NCI-H510A treated with DMSO at 0.1 percent for 48 hours (cell line): ENCODE measurements around the gene TREX2.

Experiments used
- DNase-seq: peaks from one replicate; lab custom pipeline; 2025; lab: John Stamatoyannopoulos, UW

Gene TREX2

GRCh38 chrX:153475751-153476281, 30.0 kb upstream of the TREX2 start:
- DNase-seq, result no peak

DNA sequence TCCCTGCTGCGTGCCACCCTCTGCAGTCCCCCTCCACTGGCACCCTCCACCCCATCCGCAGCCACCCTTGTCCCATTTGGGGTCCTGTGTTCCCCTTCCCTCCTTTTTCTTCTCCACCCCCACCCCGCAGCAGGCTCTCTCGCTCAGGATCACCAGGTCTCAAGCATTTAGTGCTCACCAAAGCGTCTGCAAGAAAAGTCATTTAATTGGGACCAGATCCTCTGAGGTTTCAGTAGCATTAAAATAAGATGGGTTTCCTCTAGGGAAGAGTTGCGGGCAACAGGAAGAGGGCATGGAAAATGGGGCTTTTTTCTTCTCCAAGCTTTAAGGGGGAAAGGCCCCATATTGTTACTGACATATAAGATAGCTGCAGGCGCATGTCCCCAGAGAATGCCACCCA, 29.4 kb upstream of the TREX2 start:
- DNase-seq, result no peak

- no peak for DNase-seq
Measured at GRCh38 chrX:153474718-153475117, 28.9 kb upstream of the TREX2 start.

DNA sequence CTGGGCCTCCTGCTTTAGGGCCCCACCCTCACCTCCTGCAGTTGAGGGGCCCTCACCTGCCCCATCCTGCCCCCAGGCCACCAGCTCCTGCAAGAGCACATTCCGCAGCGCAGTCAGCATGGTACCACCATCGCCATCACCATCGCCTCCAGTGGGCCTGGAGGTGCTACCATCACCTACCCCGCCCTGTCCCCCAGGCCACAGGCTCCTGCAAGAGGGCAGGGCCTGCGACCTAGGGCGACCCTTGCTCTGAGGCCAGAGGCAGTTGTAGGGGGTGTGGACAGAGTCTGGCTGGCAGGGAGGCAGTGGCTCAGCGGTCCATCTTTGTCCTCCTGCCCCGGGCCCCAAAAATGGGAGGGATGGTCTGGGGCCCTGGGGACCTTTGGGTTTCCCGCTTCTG, 28.4 kb upstream of the TREX2 start:
- no peak for DNase-seq

GRCh38 chrX:153473126-153473525, 27.3 kb upstream of the TREX2 start:
- no peak for DNase-seq

DNA sequence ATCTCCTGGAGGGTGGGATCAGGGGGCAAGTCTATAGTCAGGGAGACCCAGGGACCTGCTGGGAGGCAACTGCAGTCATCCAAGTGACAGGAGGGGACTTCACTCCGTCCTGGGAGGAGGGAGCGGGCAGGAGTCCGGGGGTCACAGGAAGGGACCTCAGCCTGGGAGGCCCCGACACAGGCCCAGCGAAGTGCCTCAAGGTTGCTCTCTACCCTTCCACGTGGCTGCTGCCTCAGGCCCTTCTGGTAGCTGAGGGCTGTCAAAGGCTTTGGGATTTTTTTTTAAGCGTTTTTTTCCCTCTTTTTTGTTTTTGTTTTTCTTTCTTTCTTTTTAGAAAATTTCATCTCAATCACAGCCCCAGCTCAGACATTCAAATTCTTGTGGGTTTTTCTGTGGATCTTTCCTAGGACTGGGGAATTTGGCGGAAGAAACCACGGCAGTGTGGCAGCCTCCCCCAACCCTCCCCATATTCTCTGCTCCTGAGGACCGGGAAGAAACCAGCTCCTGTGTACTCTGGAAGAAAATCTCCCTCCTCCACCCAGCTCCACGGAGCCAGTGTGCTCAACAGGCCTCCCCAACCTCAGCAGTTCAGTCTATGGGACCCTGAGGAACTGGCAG, 25.9 kb upstream of the TREX2 start:
- no peak for DNase-seq

DNA sequence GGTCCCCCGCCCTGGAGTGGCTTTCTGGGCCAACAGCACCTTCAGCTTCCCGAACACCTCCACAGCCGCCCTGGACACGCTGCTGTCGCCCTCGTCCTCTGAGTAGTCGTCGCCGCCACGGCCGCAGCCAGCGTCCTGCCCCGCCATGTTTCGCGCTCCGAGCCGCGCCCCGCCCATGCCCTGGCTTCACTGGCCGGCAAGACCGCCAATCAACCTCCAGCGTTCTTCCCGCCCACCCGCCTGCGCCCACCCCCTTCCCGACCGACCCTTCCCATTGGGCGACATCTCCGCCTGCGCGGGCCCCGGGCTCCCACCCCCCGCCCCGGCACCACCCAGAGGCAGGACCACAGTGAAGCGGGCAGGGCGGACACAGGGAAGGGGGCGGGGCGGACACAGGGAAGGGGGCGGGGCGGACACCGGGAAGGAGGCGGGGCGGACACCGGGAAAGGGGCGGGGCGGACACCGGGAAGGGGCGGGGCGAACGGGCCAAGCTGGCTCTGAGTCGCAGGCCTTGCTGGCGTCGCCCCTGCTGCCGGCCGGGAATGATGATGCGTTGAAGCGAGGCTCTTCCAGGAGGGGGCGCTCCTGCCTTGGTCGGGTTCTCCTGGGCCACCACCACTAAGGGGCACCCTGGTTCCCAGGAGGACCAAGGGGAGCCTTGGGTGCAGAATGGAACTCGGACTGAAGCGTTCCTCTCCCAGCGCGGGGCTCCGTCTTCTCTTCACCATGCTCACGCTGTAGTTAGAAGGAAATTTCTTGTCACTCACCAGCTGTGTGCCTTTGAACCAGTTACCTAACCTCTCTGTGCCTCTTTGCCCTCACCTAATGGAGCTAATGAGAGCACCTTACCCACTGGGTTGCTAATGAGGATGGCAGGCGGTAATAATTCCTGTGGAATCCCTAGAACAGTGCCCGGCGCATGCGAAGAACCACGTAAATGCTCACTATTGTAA, 24.8 kb upstream of the TREX2 start, which contains the start of gene HAUS7:
Gene HAUS7 (minus strand): TSS at position 166 of the 953 bp plus-strand sequence. CDS start 19 bp downstream, at position 147.
- peak; percentile 73 for DNase-seq

DNA sequence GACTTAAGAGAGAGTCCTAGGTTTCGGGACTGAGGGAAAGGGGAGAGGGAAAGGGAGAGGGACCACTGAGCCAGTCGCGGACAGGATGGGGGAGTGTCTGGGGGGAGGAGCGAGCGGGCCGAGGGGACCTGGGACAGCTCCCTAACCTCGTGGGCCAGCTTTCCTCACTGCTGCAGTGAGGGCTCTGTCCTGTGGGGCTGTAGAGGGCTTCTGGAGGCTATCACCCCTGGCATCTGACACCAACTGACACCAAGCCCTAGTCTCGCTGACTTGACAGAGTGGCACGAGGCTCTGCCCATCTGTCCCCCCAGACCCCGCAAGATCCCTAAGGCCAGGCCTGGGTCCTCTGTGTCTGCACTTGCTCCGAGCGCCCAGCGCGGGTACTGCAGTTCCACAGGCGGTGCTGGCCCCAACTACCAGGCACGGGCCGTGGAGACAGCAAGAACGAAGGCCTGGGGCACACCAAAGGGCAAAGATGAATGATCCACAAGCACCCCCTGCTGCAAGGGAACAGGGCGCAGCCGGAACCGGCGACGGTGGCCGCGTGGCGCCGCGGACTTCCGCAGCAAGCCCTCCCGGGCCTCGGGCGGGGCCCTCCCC, 24.1 kb upstream of the TREX2 start:
- no peak for DNase-seq

DNA sequence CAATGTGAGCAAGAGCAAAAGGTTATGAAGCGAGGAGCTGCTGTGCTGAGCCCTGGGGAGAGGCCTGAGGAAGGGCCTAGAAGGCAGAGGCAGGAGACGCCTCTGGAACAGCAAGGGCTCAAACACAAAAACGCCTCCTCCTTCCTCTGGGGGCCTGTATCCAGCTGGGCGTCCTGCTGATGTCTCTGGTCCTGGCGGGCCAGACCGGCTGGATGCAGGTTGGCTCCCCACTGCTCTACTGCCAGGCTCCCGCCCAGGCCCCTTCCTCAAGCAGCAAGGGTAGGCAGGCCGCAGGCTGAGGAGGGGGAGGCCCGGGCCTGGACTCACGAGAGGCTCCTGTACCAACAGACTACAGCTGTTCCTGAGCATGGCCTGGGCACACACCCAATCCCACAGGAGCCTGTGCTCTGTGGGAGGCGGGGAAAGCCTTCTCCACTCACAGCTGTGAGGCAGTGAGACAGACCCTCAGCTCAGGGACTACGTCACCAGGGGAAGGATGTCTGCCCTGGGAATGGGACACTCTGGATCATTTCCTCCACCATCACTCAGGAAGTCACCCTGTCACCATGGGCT, 22.2 kb upstream of the TREX2 start:
- DNase-seq, result no peak

GRCh38 chrX:153465691-153466380, 20.0 kb upstream of the TREX2 start:
- DNase-seq, result no peak

DNA sequence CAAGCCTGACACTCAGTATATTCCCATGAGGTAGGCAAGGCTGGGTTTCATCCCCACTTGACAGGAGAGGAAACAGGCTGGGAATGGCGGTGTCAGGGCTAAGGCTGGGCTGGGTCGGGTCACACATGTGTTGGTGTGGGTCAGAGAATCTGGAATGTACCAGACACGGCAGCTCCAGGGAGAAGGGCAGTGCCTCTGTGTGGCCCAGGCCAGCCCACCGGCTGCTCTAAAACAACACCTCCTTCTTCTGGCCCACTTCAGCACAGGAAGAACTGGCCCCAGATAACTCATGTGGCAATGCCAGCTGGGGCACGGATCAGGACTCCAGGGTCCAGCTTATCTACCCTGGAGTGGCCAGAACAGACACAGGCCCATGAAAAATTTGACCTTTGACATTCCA, 18.3 kb upstream of the TREX2 start:
- no peak for DNase-seq

GRCh38 chrX:153463556-153463955, 17.7 kb upstream of the TREX2 start:
- no peak for DNase-seq

GRCh38 chrX:153463031-153463430, 17.2 kb upstream of the TREX2 start:
- no peak for DNase-seq

DNA sequence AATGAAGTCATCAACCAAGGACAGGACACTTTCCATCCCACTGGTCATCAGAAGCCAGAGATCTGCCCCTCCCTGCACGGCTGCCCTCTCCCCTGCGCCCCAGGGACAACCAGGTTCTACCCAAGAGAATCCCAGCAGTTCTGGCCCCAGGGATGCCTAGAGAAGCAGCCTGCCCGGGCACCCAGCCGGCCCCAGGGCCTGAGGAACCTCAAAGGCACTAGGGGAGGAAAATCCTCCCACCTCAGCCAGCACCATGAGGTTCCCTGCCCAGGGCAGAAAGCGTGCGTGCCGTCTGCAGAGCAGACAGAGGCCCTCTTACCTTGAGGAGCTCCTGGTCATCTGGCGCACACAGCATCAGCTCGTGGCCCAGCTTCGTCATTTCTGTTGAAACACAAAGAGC, 16.4 kb upstream of the TREX2 start:
- no peak for DNase-seq

DNA sequence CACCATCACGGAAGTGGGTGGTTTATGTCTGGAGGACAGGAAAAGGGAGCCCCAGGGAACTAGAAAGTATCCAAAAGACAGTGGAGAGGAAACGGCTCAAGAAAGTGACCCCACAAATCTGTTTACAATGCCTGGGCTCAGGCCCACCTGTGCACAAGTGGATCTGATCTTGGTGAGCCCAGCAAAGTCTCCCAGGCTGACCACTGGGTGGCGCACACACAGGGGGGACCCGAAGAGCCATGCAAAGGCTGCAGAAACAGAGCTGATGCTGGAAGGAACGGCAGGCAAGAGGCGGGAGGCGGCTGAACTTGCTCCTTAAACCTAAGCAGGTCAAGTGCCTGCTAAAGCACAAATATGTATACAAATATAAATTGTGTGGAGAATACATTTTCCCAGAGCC, 15.0 kb upstream of the TREX2 start:
- no peak for DNase-seq

GRCh38 chrX:153459986-153460385, 14.1 kb upstream of the TREX2 start:
- DNase-seq, result no peak

- no peak for DNase-seq
Measured at GRCh38 chrX:153458476-153458875, 12.6 kb upstream of the TREX2 start.

GRCh38 chrX:153457827-153458466, 12.1 kb upstream of the TREX2 start:
- no peak for DNase-seq

DNA sequence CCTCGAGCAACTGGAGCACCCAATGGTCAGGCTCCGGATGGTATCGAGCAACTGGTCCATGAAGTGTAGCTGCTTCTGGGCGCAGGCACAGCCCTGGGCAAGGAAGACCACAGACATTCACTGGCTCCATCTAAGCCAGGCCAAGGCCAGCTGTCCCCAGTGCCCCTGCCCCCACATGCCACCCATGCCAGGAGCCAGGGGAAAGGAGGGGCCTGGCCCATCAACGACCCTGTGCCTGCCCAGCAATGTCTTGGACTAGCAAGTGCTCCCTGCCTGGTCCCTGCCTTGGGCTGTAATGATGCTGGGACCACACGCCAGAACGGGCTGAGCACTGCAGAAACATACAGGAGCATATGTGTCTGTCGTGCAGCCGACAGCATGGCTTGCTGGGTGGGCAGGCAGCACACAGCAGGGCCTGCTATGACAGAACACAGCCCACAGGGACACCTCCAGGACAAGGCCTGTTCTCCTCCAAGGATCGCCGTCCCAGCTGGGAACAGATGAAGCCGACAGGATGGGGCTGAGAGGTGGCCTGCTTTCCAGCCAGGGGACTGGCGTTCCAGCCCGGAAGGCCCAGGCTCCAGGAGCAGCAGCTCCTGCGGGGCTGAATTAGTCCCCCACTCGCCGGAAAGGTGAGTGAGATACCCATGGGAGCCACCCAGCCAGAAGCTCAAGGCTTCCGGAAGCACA, 11.4 kb upstream of the TREX2 start:
- no peak for DNase-seq

- no peak for DNase-seq
Measured at GRCh38 chrX:153456704-153457103, 10.8 kb upstream of the TREX2 start.

GRCh38 chrX:153456161-153456560, 10.3 kb upstream of the TREX2 start:
- DNase-seq, result no peak
